ENCODE data around the gene THPO.
A peak's percentile ranks its signal among the peaks of the same experiment; 100 is the strongest.
"Not testable (repeated sequence)": the region's sequence is repeated elsewhere in the genome, so short reads cannot be mapped to it uniquely, and the experiment has no call there.

The THPO gene

GRCh38 chr3:184347321-184348056, 30.5 kb downstream of the THPO start:
- no peak for DNase-seq

GRCh38 chr3:184346480-184347190, 31.4 kb downstream of the THPO start:
- DNase-seq: no peak

DNA sequence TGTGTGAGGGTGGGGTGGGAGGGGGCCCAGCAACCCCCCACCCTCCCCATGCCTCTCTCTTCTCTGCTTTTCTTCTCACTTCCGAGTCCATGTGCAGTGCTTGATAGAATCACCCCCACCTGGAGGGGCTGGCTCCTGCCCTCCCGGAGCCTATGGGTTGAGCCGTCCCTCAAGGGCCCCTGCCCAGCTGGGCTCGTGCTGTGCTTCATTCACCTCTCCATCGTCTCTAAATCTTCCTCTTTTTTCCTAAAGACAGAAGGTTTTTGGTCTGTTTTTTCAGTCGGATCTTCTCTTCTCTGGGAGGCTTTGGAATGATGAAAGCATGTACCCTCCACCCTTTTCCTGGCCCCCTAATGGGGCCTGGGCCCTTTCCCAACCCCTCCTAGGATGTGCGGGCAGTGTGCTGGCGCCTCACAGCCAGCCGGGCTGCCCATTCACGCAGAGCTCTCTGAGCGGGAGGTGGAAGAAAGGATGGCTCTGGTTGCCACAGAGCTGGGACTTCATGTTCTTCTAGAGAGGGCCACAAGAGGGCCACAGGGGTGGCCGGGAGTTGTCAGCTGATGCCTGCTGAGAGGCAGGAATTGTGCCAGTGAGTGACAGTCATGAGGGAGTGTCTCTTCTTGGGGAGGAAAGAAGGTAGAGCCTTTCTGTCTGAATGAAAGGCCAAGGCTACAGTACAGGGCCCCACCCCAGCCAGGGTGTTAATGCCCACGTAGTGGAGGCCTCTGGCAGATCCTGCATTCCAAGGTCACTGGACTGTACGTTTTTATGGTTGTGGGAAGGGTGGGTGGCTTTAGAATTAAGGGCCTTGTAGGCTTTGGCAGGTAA, 32.5 kb downstream of the THPO start:
- no peak for DNase-seq

DNA sequence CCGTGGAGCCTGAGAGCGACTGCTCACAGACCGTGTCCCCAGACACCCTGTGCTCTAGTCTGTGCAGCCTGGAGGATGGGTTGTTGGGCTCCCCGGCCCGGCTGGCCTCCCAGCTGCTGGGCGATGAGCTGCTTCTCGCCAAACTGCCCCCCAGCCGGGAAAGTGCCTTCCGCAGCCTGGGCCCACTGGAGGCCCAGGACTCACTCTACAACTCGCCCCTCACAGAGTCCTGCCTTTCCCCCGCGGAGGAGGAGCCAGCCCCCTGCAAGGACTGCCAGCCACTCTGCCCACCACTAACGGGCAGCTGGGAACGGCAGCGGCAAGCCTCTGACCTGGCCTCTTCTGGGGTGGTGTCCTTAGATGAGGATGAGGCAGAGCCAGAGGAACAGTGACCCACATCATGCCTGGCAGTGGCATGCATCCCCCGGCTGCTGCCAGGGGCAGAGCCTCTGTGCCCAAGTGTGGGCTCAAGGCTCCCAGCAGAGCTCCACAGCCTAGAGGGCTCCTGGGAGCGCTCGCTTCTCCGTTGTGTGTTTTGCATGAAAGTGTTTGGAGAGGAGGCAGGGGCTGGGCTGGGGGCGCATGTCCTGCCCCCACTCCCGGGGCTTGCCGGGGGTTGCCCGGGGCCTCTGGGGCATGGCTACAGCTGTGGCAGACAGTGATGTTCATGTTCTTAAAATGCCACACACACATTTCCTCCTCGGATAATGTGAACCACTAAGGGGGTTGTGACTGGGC, 33.3 kb downstream of the THPO start:
- no peak for DNase-seq

GRCh38 chr3:184343200-184343876, 34.7 kb downstream of the THPO start:
- no peak for DNase-seq

GRCh38 chr3:184341925-184342324, 36.1 kb downstream of the THPO start:
- DNase-seq: no peak

- not testable (repeated sequence) for DNase-seq
Measured at GRCh38 chr3:184339451-184340135, 38.4 kb downstream of the THPO start.

DNA sequence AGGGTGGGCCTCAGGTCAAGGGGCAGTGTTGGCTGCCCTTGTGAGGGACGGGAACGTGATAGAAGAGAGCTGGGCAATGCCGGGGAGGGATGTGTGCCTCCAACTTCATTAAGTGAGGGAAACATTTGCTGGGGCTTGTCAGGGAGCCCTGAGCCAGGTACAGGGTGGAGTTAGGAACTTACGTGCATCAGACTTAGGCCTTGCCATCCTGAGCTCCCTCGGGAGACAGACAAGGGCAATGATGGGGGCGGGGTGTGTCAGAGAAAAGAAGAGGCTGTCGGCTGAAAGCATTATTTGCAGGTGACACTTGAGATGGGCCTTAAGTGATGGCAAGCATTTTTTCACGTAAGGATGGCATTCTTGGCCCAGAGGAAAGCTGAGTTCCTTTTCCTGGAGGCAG, 39.0 kb downstream of the THPO start:
- no peak for DNase-seq

- no peak for DNase-seq
Measured at GRCh38 chr3:184338511-184338945, 39.5 kb downstream of the THPO start.

- no peak for DNase-seq
Measured at GRCh38 chr3:184337981-184338380, 40.0 kb downstream of the THPO start.

GRCh38 chr3:184337399-184337714, 40.6 kb downstream of the THPO start, which contains the start of gene FAM131A:
FAM131A (plus strand) TSS chr3:184337600; CDS start chr3:184337631, 31 bp downstream.
- no peak for DNase-seq

DNA sequence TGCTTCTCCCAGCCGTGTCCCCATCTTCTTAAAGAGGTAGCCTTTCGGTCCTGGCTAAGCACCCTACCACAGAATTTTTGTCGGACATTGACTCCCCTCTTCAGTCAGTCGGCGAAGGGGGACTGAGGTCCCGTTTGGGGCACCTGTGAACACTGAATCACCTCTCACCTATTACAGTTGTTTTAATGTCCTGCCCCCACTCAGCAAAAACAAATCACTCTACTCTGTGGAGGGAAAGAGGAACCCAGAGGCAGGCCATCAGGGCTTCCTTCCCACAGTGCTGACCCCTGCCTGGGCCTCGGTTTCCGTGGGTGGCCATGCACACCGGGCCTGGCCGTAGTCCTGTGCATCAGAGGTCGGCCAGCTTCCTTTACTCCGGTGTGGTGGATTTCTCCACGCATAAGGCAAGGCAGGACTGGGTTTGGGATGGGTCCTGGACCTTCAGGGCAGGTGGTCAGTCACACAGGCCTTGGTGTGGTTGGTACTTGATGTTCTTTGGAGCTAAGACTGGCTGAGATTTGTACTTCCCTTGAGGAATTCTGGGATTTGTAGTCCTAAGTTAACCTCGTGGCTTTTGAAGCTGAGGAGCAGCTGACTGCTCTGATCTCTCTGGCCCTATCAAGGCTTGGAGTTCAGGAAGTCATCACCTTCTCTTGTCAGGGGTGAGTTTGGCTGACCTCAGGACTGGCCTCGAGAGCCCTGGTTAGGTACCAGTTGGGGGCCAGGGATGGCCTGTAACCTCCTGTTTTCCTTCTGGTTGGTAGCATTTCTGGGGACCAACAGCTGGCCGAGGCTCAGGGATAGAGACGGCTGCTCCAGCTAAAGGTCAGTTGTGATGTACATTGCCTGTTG, 41.2 kb downstream of the THPO start:
- DNase-seq: no peak

DNA sequence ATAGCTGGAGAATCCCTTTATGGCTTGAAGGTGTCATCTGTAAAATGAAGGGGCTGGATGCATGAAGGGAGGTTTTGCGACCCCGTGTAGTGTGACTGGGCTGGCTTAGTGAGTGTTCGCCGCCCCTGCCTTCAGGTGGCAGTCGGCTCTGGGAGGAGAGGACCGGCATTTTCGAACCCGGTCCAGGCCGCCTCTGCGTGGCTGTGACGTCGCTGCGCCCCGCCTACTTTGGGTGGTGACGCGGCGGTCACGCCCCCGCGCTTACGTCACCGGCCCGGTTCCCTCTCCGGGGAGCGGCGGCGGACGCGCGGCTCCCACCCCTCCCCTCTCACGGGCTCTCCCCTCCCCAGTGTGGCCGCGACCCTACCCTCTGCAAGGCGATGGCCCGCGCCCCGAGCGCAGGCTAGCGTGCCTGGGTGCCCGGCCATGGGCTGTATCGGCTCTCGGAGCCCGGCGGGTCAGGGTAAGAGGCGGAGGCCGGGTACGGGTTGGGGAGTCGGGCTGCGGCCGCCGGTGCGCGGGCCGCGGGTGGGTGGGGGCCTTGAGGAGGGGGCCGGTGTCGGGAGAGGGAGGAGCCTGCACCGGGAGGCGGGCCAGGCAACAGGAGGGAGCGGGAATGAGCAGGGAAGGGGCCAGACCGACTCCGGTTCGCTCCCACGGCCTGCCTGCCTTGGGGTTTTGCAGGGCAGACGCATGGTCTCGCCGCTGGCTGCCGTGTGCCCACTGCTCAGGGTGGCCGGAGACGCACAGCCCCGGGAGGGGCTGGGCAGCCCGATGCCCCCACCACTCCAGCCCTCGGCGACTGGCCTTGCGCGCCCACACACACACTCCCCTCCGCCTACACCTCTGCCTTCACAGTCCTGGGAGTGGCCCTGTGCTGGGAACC, 42.1 kb downstream of the THPO start:
- peak; percentile 79 for DNase-seq

DNA sequence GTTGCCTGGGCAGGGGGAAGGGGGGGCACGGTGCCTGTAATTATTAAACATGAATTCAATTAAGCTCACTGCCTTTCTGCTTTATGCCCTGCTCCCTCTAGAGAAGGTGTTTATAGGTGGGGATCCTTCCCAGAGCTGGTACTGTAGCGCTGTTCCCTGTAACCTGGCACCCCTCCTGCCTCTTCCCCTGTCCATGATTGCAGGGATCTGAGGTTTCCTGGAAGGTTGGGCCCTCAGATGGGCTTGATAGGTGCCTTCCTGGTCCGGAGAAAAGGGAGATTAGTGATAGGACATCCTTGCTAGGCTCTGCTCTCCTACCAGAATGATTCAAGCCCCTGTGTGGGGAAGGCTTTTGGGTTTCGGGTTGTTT, 42.7 kb downstream of the THPO start:
- no peak for DNase-seq

DNA sequence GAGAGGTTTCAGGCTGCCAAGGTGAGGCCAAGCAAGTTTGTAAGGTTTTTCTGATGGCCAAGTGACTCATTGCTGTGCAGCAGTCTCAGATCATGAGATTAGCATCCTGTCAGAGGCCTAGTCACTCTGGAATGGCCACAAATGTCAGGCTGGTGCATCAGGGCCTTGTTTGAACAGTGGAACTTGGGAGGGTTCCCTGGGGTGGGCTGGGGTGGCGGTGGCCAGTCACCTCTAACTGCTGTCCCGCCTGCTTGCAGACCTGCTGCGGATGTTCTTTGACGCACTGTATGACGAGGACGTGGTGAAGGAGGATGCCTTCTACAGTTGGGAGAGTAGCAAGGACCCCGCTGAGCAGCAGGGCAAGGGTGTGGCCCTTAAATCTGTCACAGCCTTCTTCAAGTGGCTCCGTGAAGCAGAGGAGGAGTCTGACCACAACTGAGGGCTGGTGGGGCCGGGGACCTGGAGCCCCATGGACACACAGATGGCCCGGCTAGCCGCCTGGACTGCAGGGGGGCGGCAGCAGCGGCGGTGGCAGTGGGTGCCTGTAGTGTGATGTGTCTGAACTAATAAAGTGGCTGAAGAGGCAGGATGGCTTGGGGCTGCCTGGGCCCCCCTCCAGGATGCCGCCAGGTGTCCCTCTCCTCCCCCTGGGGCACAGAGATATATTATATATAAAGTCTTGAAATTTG, 43.4 kb downstream of the THPO start:
- DNase-seq: peak; percentile 11

DNA sequence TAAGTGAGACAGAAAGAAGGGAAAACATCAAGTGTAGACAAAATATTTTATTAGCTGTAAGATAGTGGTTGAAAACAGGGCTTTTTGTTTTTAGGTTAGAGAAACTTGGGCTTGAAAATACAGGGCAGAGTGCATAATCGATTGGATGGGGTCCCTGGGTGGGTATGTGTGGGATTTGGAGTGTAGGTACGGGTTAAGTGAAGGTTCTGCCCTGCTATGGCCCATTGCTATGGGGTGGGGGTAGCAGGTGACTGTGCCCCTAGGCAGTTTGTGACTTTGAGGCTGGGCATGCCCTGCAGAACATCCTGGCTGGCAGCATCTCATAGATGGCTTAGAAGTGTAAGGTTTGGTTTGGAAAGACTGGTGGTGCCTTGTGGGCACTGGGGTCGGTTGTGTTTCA, 44.3 kb downstream of the THPO start:
- DNase-seq: no peak

DNA sequence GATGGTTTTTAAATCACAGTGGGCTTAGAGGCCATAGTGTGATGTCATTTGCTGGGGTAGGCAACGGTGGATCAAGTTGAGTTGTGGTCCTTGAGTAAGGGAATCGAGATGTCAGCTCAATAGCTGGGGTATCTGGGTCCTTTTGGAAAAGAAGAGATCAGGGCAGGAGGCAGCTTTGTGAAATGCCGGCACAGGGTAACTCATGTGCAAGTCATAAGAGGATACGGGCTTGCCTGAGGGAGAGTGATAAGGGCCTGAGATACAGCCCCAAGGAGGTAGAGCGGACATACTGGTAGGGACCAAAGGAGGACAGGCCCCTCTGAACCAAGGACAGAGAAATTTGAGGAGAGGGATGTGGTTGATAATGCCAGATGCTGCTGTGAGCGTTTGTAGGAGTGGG, 44.8 kb downstream of the THPO start:
- DNase-seq: no peak

DNA sequence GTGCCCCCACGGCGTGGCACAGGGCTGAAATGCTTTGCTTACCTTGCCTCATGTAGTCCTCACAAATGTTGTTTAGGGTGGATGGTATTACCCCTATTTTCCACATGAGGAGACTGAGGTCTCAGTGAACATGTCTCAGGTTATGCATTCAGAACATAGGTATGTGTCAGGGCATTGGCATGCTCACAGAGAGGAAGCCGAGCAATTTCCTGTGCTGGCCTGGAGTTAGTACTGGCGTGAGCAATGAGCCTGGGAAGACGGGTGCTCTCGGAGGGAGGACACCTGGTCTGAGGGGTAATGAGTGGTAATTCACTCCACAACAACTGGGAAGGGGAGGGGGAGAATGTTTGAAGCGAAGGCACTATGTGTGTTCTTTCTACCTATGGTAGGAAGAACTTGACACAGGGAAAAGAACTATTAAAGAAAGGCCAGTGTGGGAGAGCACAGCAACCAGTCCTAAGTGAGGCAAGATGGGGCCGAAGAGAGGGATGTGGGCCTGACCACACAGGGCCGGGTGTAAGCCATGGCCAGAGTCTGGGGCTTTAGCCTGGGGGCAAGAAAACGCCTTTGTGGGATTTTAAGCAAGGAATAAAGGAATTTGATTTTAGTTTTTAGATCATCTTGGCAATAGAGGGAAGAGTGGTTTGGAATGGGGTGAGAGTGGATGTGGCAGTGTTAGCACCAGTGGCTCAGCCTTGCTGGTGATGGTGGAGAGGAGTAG, 45.5 kb downstream of the THPO start:
- DNase-seq: no peak
